WTC11 (cell line): ENCODE measurements around the gene CNTNAP2. TPM values are rescaled to one million over a fixed set of nuclear protein-coding genes. Genes with fewer than 3 reads are reported as not detected.

Experiments
- ATAC-seq: fragments of 200-7000 bp; cut with Tn5 transposase; 2 replicates; pipeline ENCODE4 v1.10.0; 2021; ENCODE audit warnings: mild to moderate bottlenecking, moderate library complexity
- CTCF ChIA-PET: fragments of 300-600 bp; sonication (Branson Sonifier 250); formaldehyde crosslinking; loops from one replicate; lab custom pipeline; 2021; ENCODE audit warnings: antibody characterized with exemption; lab: Charles Lee
- POLR2A ChIA-PET: fragments of 350-600 bp; sonication (Branson Sonifier 250); formaldehyde crosslinking; loops from one replicate; lab custom pipeline; 2021; ENCODE audit warnings: antibody characterized with exemption; lab: Charles Lee
- DNase-seq: peaks from one replicate; pipeline ENCODE4 v3.0.0; 2021; ENCODE audit warnings: low spot score
- H3K27ac Mint-ChIP-seq: 2 replicates; pipeline ENCODE4 v1.8.0; 2021; ENCODE audit warnings: mixed read lengths
- H3K27me3 Mint-ChIP-seq: 2 replicates; pipeline ENCODE4 v1.8.0; 2021; ENCODE audit warnings: low read depth, mild to moderate bottlenecking, moderate library complexity, mixed read lengths
- H3K36me3 Mint-ChIP-seq: 2 replicates; pipeline ENCODE4 v1.8.0; 2021; ENCODE audit warnings: mixed read lengths
- H3K4me1 Mint-ChIP-seq: 2 replicates; pipeline ENCODE4 v1.8.0; 2022; ENCODE audit warnings: mixed read lengths
- H3K4me3 Mint-ChIP-seq: 2 replicates; pipeline ENCODE4 v1.8.0; 2021; ENCODE audit warnings: mild to moderate bottlenecking, moderate library complexity, mixed read lengths
- H3K9me3 Mint-ChIP-seq: 2 replicates; pipeline ENCODE4 v1.8.0; 2021; ENCODE audit warnings: mixed read lengths
- EMX1 ChIP-seq: fragments of 250-450 bp; sonication (Bioruptor Pico); IDR thresholded peaks from 2 replicates; pipeline ENCODE4 v1.8.0; 2021; ENCODE audit warnings: mild to moderate bottlenecking
- GRHL2 ChIP-seq: fragments of 250-450 bp; sonication (Bioruptor Pico); IDR thresholded peaks from 2 replicates; pipeline ENCODE4 v1.8.0; 2022; ENCODE audit warnings: mild to moderate bottlenecking, moderate library complexity; ENCODE audit not compliant: insufficient replicate concordance, severe bottlenecking
- GTF2I ChIP-seq: fragments of 250-450 bp; sonication (Bioruptor Pico); conservative IDR thresholded peaks from 2 replicates; pipeline ENCODE4 v1.4.0; 2021; ENCODE audit warnings: mild to moderate bottlenecking
- NFATC4 ChIP-seq: fragments of 250-450 bp; sonication (Bioruptor Pico); IDR thresholded peaks from 2 replicates; pipeline ENCODE4 v1.9.0; 2021; ENCODE audit warnings: mild to moderate bottlenecking
- OVOL2 ChIP-seq: fragments of 250-450 bp; sonication (Bioruptor Pico); IDR thresholded peaks from 2 replicates; pipeline ENCODE4 v1.9.0; 2021; ENCODE audit warnings: mild to moderate bottlenecking, borderline replicate concordance
- RORB ChIP-seq: fragments of 250-450 bp; sonication (Bioruptor Pico); IDR thresholded peaks from 2 replicates; pipeline ENCODE4 v1.9.0; 2021; ENCODE audit warnings: mild to moderate bottlenecking
- SMAD4 ChIP-seq: sonication (generic); formaldehyde crosslinking; IDR thresholded peaks from 2 replicates; pipeline ENCODE4 v1.8.0; 2022; ENCODE audit warnings: mild to moderate bottlenecking, missing genetic modification reagents
- TCF7 ChIP-seq: sonication (generic); formaldehyde crosslinking; IDR thresholded peaks from 2 replicates; pipeline ENCODE4 v1.8.0; 2022; ENCODE audit warnings: mild to moderate bottlenecking, low read depth, missing genetic modification reagents, moderate library complexity
- ZBTB21 ChIP-seq: sonication (generic); formaldehyde crosslinking; IDR thresholded peaks from 2 replicates; pipeline ENCODE4 v1.8.1; 2023; ENCODE audit warnings: mild to moderate bottlenecking, missing genetic modification reagents, borderline replicate concordance
- total RNA-seq: library from RNA; stranded (reverse); gene quantifications from 3 replicates; pipeline ENCODE4 v1.2.3, GENCODE V29; 2021
- TF ChIP-seq, protein P1 (sequence below): sonication (generic); formaldehyde crosslinking; IDR thresholded peaks from 2 replicates; pipeline ENCODE4 v1.8.0; 2023; ENCODE audit warnings: missing genetic modification reagents
- TF ChIP-seq, protein P2 (sequence below): sonication (generic); formaldehyde crosslinking; IDR thresholded peaks from 2 replicates; pipeline ENCODE4 v1.8.1; 2023; ENCODE audit warnings: mild to moderate bottlenecking, missing genetic modification reagents, borderline replicate concordance
- TF ChIP-seq, protein P3 (sequence below): sonication (generic); formaldehyde crosslinking; IDR thresholded peaks from 2 replicates; pipeline ENCODE4 v1.8.0; 2022; ENCODE audit warnings: mild to moderate bottlenecking, missing genetic modification reagents
- TF ChIP-seq, protein P4 (sequence below): sonication (generic); formaldehyde crosslinking; IDR thresholded peaks from 2 replicates; pipeline ENCODE4 v1.8.0; 2022; ENCODE audit warnings: mild to moderate bottlenecking, missing genetic modification reagents
- TF ChIP-seq, protein P5 (sequence below): fragments of 250-450 bp; sonication (Bioruptor Pico); IDR thresholded peaks from 2 replicates; pipeline ENCODE4 v1.8.0; 2021; ENCODE audit warnings: mild to moderate bottlenecking
- TF ChIP-seq, protein P6 (sequence below): sonication (generic); formaldehyde crosslinking; IDR thresholded peaks from 2 replicates; pipeline ENCODE4 v1.8.1; 2022; ENCODE audit warnings: mild to moderate bottlenecking, missing genetic modification reagents, moderate library complexity, borderline replicate concordance
- TF ChIP-seq, protein P7 (sequence below): sonication (generic); formaldehyde crosslinking; IDR thresholded peaks from 2 replicates; pipeline ENCODE4 v1.8.1; 2022; ENCODE audit warnings: low read depth, missing genetic modification reagents, borderline replicate concordance
- TF ChIP-seq, protein P8 (sequence below): sonication (generic); formaldehyde crosslinking; IDR thresholded peaks from 2 replicates; pipeline ENCODE4 v1.8.1; 2022; ENCODE audit warnings: mild to moderate bottlenecking, moderate library complexity, missing genetic modification reagents

Gene CNTNAP2
- total RNA-seq, 1 experiment from 2014 or later: 63.8 TPM

DNA sequence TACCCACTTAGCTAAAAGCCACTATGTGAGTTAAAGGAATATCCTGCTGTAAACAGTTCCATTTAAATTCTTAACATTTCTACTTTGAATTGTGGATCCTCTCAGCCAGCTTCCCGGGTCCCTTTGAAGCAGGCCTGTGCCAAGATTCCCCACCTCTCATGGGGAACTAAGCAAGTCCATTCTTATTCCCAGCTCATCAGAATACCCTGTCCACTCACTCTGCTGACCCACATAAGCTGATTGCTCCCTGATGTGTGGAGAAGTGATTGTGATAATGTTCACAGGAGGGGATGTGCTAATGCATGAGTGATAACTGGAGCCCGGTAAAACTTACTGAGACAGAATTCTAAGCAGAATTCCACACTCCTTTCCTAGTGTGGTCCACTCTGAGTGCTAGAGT is 709.7 kb downstream of the CNTNAP2 start:
- ChIA-PET CTCF (no interaction called here), POLR2A (no interaction called here)
- ATAC-seq: peak; percentile 90
- peaks cover 13% of the 10 kb centered on the region for H3K4me1 Mint-ChIP-seq
- H3K27me3 Mint-ChIP-seq: no peaks in the 10 kb centered on the region; the same call in 1 of the 2 replicates
- peaks cover 8% of the 10 kb centered on the region for H3K9me3 Mint-ChIP-seq
- TF ChIP-seq, protein P1, sequence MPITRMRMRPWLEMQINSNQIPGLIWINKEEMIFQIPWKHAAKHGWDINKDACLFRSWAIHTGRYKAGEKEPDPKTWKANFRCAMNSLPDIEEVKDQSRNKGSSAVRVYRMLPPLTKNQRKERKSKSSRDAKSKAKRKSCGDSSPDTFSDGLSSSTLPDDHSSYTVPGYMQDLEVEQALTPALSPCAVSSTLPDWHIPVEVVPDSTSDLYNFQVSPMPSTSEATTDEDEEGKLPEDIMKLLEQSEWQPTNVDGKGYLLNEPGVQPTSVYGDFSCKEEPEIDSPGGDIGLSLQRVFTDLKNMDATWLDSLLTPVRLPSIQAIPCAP (CRISPR knock-in tag): no peak
- TF ChIP-seq, protein P2, sequence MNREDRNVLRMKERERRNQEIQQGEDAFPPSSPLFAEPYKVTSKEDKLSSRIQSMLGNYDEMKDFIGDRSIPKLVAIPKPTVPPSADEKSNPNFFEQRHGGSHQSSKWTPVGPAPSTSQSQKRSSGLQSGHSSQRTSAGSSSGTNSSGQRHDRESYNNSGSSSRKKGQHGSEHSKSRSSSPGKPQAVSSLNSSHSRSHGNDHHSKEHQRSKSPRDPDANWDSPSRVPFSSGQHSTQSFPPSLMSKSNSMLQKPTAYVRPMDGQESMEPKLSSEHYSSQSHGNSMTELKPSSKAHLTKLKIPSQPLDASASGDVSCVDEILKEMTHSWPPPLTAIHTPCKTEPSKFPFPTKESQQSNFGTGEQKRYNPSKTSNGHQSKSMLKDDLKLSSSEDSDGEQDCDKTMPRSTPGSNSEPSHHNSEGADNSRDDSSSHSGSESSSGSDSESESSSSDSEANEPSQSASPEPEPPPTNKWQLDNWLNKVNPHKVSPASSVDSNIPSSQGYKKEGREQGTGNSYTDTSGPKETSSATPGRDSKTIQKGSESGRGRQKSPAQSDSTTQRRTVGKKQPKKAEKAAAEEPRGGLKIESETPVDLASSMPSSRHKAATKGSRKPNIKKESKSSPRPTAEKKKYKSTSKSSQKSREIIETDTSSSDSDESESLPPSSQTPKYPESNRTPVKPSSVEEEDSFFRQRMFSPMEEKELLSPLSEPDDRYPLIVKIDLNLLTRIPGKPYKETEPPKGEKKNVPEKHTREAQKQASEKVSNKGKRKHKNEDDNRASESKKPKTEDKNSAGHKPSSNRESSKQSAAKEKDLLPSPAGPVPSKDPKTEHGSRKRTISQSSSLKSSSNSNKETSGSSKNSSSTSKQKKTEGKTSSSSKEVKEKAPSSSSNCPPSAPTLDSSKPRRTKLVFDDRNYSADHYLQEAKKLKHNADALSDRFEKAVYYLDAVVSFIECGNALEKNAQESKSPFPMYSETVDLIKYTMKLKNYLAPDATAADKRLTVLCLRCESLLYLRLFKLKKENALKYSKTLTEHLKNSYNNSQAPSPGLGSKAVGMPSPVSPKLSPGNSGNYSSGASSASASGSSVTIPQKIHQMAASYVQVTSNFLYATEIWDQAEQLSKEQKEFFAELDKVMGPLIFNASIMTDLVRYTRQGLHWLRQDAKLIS: no peak
- TF ChIP-seq, protein P3, sequence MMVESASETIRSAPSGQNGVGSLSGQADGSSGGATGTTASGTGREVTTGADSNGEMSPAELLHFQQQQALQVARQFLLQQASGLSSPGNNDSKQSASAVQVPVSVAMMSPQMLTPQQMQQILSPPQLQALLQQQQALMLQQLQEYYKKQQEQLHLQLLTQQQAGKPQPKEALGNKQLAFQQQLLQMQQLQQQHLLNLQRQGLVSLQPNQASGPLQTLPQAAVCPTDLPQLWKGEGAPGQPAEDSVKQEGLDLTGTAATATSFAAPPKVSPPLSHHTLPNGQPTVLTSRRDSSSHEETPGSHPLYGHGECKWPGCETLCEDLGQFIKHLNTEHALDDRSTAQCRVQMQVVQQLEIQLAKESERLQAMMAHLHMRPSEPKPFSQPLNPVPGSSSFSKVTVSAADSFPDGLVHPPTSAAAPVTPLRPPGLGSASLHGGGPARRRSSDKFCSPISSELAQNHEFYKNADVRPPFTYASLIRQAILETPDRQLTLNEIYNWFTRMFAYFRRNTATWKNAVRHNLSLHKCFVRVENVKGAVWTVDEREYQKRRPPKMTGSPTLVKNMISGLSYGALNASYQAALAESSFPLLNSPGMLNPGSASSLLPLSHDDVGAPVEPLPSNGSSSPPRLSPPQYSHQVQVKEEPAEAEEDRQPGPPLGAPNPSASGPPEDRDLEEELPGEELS: no peak
- TF ChIP-seq OVOL2 (CRISPR knock-in tag): no peak
- TF ChIP-seq, protein P4, sequence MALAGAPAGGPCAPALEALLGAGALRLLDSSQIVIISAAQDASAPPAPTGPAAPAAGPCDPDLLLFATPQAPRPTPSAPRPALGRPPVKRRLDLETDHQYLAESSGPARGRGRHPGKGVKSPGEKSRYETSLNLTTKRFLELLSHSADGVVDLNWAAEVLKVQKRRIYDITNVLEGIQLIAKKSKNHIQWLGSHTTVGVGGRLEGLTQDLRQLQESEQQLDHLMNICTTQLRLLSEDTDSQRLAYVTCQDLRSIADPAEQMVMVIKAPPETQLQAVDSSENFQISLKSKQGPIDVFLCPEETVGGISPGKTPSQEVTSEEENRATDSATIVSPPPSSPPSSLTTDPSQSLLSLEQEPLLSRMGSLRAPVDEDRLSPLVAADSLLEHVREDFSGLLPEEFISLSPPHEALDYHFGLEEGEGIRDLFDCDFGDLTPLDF (CRISPR knock-in tag): no peak
- TF ChIP-seq ZBTB21: no peak
- TF ChIP-seq, protein P5, sequence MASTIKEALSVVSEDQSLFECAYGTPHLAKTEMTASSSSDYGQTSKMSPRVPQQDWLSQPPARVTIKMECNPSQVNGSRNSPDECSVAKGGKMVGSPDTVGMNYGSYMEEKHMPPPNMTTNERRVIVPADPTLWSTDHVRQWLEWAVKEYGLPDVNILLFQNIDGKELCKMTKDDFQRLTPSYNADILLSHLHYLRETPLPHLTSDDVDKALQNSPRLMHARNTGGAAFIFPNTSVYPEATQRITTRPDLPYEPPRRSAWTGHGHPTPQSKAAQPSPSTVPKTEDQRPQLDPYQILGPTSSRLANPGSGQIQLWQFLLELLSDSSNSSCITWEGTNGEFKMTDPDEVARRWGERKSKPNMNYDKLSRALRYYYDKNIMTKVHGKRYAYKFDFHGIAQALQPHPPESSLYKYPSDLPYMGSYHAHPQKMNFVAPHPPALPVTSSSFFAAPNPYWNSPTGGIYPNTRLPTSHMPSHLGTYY (CRISPR knock-in tag): no peak
- no peak for TF ChIP-seq RORB
- TF ChIP-seq, protein P6, sequence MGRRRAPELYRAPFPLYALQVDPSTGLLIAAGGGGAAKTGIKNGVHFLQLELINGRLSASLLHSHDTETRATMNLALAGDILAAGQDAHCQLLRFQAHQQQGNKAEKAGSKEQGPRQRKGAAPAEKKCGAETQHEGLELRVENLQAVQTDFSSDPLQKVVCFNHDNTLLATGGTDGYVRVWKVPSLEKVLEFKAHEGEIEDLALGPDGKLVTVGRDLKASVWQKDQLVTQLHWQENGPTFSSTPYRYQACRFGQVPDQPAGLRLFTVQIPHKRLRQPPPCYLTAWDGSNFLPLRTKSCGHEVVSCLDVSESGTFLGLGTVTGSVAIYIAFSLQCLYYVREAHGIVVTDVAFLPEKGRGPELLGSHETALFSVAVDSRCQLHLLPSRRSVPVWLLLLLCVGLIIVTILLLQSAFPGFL (CRISPR knock-in tag): no peak
- TF ChIP-seq GTF2I (CRISPR knock-in tag): no peak
- no peak overlapping the region for H3K4me3 Mint-ChIP-seq
- peak overlapping the region; percentile 15; the same call in 1 of the 2 replicates for H3K27ac Mint-ChIP-seq
- DNase-seq: peak; percentile 14
- H3K36me3 Mint-ChIP-seq: peaks cover 14% of the 10 kb centered on the region

DNA sequence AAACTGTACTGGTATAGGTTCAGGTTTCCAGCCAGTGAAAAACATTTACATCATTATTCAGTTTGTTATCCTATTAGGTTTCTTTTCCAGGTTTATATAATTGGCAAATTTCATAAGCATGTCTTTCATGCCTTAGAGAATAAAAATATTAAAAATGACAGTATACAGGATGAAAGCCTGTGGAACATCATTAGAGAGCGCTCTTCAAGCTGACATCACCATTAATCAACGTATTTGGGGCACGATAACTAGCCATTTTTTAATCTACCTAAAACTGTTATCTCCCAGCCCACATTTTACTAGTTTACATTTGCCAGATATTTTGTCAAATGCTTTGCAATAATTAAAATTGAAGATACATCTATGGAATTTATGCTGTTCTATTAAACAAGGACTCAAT is 714.1 kb downstream of the CNTNAP2 start:
- POLR2A ChIA-PET: no interaction called here
- TF ChIP-seq, protein P7, sequence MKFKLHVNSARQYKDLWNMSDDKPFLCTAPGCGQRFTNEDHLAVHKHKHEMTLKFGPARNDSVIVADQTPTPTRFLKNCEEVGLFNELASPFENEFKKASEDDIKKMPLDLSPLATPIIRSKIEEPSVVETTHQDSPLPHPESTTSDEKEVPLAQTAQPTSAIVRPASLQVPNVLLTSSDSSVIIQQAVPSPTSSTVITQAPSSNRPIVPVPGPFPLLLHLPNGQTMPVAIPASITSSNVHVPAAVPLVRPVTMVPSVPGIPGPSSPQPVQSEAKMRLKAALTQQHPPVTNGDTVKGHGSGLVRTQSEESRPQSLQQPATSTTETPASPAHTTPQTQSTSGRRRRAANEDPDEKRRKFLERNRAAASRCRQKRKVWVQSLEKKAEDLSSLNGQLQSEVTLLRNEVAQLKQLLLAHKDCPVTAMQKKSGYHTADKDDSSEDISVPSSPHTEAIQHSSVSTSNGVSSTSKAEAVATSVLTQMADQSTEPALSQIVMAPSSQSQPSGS: no peak
- TF ChIP-seq, protein P8, sequence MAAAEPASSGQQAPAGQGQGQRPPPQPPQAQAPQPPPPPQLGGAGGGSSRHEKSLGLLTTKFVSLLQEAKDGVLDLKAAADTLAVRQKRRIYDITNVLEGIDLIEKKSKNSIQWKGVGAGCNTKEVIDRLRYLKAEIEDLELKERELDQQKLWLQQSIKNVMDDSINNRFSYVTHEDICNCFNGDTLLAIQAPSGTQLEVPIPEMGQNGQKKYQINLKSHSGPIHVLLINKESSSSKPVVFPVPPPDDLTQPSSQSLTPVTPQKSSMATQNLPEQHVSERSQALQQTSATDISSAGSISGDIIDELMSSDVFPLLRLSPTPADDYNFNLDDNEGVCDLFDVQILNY (CRISPR knock-in tag): no peak
- TF ChIP-seq EMX1 (CRISPR knock-in tag): no peak
- no peak for TF ChIP-seq TCF7 (CRISPR knock-in tag)
- TF ChIP-seq NFATC4 (CRISPR knock-in tag): no peak
- TF ChIP-seq SMAD4 (CRISPR knock-in tag): no peak
- TF ChIP-seq GRHL2: no peak
- TF ChIP-seq, protein P2: no peak
- TF ChIP-seq, all 79 proteins: peak for 0
- H3K4me1 Mint-ChIP-seq: peaks cover 6% of the 10 kb centered on the region

More for the DNA sequence above, 714.1 kb downstream of the CNTNAP2 start:
- no peaks in the 10 kb centered on the region for H3K9me3 Mint-ChIP-seq
- no peaks in the 10 kb centered on the region for H3K36me3 Mint-ChIP-seq
- DNase-seq (no peak), ATAC-seq (no peak)
- no peak overlapping the region for H3K27ac Mint-ChIP-seq
- CTCF ChIA-PET: no interaction called here
- H3K4me3 Mint-ChIP-seq: no peak overlapping the region
- no peaks in the 10 kb centered on the region for H3K27me3 Mint-ChIP-seq
